ENCODE measurements around the gene SLC11A1. TPM values are rescaled to one million over a fixed set of nuclear protein-coding genes. Genes with fewer than 3 reads are reported as not detected.

SLC11A1 gene
- total and polyA plus RNA-seq, 8 donors: 4.2 to 20.4 (median 8.9) TPM; not detected in 1

DNA sequence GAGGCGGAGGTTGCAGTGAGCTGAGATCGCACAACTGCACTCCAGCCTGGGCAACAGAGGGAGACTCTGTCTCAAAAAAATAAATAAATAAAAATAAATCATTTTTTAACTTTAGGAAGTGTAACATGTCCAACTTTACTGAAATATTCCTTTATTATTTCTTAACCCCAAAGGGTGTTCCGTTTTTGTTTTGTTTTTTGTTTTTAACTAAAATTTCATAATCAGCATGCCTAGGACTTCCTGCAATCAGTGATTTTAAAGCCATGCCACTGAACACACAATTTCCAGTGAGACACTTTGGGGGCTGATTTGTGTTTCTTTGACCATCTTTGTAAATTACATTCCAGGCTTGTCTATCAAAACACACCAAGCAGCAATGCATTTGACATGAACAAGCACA is 18.3 kb upstream of the SLC11A1 start:
- Histone ChIP-seq H3K36me3 (no peaks in the 10 kb centered on the region), H3K27me3 (no peaks in the 10 kb centered on the region), H3K4me1 (peaks cover 9 to 20% (median 19%) of the 10 kb centered on the region in 4 donors), H3K9me3 (peaks cover 0 to 6% (median 0%) of the 10 kb centered on the region in 4 donors), H3K27ac (peak overlapping the region in 1 of 5 donors; percentile 30), H3K4me3 (no peak overlapping the region)
- DNase-seq: no peak
- WGBS, 5 donors: 84 to 89% (median 89%) methylated on average over 3 of the region's 3 CpGs
- intact Hi-C loops (cut with DNase I; ENCODE audit: low total_unique reads): no loop called here
- TF ChIP-seq, protein P1, sequence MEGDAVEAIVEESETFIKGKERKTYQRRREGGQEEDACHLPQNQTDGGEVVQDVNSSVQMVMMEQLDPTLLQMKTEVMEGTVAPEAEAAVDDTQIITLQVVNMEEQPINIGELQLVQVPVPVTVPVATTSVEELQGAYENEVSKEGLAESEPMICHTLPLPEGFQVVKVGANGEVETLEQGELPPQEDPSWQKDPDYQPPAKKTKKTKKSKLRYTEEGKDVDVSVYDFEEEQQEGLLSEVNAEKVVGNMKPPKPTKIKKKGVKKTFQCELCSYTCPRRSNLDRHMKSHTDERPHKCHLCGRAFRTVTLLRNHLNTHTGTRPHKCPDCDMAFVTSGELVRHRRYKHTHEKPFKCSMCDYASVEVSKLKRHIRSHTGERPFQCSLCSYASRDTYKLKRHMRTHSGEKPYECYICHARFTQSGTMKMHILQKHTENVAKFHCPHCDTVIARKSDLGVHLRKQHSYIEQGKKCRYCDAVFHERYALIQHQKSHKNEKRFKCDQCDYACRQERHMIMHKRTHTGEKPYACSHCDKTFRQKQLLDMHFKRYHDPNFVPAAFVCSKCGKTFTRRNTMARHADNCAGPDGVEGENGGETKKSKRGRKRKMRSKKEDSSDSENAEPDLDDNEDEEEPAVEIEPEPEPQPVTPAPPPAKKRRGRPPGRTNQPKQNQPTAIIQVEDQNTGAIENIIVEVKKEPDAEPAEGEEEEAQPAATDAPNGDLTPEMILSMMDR (IDR thresholded peaks at IDR 0.05): no peak
- TF ChIP-seq EP300 (IDR thresholded peaks at IDR 0.05) (no peak), POLR2A (IDR thresholded peaks at IDR 0.05) (no peak), POLR2AphosphoS5 (IDR thresholded peaks at IDR 0.05) (no peak)

DNA sequence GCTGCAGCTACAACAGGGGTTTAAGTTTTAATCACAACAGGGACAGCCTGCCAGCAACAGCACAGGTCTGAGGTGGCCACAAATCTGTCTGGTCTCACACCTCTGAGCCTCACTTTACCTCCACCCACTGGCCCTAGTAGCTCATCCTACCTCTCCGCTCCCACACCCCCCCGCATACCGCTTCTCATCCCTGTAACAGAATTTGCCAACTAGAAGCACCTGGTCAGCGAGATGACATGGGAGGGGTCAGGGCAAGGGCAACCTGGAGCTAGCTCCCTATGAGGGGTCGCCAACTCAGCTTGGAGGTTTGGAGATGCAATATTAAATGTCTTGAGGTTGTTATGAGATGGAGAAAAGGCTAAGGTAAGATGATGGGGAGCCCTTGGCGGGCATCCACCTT is 17.9 kb upstream of the SLC11A1 start:
- no peaks in the 10 kb centered on the region for H3K36me3 ChIP-seq
- no peak for DNase-seq
- no peak for TF ChIP-seq EP300 (IDR thresholded peaks at IDR 0.05)
- TF ChIP-seq POLR2AphosphoS5 (IDR thresholded peaks at IDR 0.05): no peak
- TF ChIP-seq POLR2A (IDR thresholded peaks at IDR 0.05): no peak
- TF ChIP-seq, protein P1 (IDR thresholded peaks at IDR 0.05): no peak
- intact Hi-C loops (cut with DNase I; ENCODE audit: low total_unique reads): no loop called here
- peak overlapping the region in 1 of 5 donors; percentile 30 for H3K27ac ChIP-seq
- peaks cover 0 to 6% (median 0%) of the 10 kb centered on the region in 4 donors for H3K9me3 ChIP-seq
- 71 to 93% (median 78%) methylated on average over 5 to 6 of the region's 6 CpGs for WGBS, 5 donors
- H3K4me3 ChIP-seq: no peak overlapping the region
- H3K4me1 ChIP-seq: peaks cover 9 to 23% (median 23%) of the 10 kb centered on the region in 4 donors
- no peaks in the 10 kb centered on the region for H3K27me3 ChIP-seq

DNA sequence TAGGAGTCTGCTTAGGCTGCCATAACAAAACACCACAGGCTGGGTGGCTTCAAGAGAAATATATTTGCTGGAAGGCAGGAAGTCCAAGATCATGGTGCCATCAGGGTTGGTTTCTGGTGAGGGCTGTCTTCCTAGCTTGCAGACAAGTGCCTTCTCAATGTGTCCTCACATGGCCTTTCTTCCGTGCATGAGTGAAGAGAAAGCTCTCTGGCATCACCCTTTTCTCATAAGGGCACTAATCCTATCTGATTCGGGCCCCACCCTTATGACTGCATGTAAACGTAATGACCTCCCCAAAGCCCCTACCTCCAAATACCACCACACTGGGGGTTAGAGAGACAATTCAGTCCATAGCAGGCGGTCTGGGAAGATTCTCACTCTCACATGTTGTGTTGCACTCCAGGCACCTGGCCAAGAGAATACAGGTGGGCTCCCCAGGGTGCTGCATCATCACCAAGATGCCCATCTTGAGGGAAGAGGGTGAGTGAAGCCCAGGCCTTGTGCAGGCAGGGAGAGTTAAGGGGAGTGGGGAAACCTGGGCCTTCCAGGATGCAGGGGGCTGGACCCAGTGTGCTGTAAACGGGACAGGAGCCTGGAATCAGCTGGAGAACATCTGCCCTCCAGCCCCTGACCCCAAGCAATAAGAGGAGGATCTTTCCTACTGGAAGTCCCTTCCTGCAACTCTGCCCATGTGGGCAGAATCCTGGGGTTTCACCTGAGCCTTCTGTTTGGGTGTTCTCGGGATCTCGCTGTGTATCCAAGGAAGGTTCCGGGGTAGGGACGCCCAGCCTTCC is 15.3 kb upstream of the SLC11A1 start:
- H3K27me3 ChIP-seq: no peaks in the 10 kb centered on the region
- 70 to 81% (median 79%) methylated on average over 8 to 9 of the region's 9 CpGs for WGBS, 5 donors
- H3K27ac ChIP-seq: peak overlapping the region; percentile 85 to 98 (median 97)
- TF ChIP-seq POLR2AphosphoS5 (IDR thresholded peaks at IDR 0.05): no peak
- TF ChIP-seq, protein P1 (IDR thresholded peaks at IDR 0.05): no peak
- peak overlapping the region; percentile 41 to 64 (median 56) for H3K4me3 ChIP-seq
- intact Hi-C loops (cut with DNase I; ENCODE audit: low total_unique reads): no loop called here
- H3K9me3 ChIP-seq: peaks cover 0 to 6% (median 0%) of the 10 kb centered on the region in 4 donors
- DNase-seq: no peak
- H3K4me1 ChIP-seq: peaks cover 9 to 35% (median 27%) of the 10 kb centered on the region in 4 donors
- no peaks in the 10 kb centered on the region for H3K36me3 ChIP-seq

DNA sequence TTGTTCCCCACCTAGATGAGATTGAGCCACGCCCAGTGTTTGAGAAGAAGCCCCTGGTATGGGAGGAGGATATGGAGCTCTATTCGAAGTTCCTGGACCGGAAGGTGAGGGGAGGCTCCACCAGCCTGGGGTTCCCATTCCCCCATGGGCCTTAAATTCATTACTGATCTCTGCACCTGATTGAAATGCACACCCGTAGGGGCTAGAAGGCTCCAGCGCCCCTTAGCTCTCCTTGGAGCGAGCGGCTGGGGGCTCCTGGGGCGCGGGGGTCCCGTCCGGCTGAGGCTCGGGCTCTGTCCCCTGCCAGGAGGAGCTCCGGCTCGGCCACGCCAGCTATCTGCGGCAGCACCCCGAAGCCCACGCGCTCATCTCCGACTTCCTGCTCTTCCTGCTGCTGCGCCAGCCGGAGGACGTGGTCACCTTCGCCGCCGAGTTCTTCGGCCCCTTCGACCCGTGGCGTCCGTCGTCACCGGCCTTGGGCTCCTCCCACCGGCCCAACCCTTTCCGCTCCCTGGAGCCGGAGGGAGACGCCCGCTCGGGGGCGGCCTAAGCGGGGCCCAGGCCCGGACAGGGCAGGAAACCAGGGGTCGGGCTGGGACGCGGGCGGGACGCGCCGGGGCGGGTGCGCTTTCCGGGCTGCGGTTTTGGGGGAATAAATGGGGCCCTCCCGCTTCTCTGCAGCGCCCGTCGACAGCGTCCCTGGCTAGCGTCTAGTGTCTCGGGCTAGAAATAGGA is 14.5 kb upstream of the SLC11A1 start:
- peaks cover 9 to 36% (median 29%) of the 10 kb centered on the region in 4 donors for H3K4me1 ChIP-seq
- 1 to 8% (median 3%) methylated on average over 15 to 60 of the region's 60 CpGs for WGBS, 5 donors
- DNase-seq: peak; percentile 89 to 96
- intact Hi-C loops (cut with DNase I; ENCODE audit: low total_unique reads): no loop called here
- H3K27me3 ChIP-seq: no peaks in the 10 kb centered on the region
- TF ChIP-seq, protein P1 (IDR thresholded peaks at IDR 0.05): peak in 1 of 7 experiments; percentile 12
- TF ChIP-seq POLR2A (IDR thresholded peaks at IDR 0.05) (peak in 2 of 4 donors; percentile 66 to 82), POLR2AphosphoS5 (IDR thresholded peaks at IDR 0.05) (peak; percentile 87 to 99 (median 98)), EP300 (IDR thresholded peaks at IDR 0.05) (no peak)
- peak overlapping the region; percentile 85 to 98 (median 97) for H3K27ac ChIP-seq
- peak overlapping the region; percentile 41 to 64 (median 56) for H3K4me3 ChIP-seq
- no peaks in the 10 kb centered on the region for H3K36me3 ChIP-seq
- H3K9me3 ChIP-seq: peaks cover 0 to 6% (median 0%) of the 10 kb centered on the region in 4 donors

Data from stomach (tissue), 9 donors.